Measurements from ENCODE around the gene AEBP1. TPM values are rescaled to one million over a fixed set of nuclear protein-coding genes. Genes with fewer than 3 reads are reported as not detected.

The AEBP1 gene
- total and polyA plus RNA-seq, 2 of the 4 experiments (the other 2 are of a cell fraction) = 1.1 to 5.7 TPM

GRCh38 chr7:44104860-44105771 is 971 bp downstream of the AEBP1 start:
- H2BK120ac ChIP-seq (ENCODE audit: low read depth, low read length) = peak overlapping the region; percentile 70
- H3K36me3 ChIP-seq (ENCODE audit: control insufficient read depth, insufficient read depth, low read length) = no peaks in the 10 kb centered on the region
- H3K4me3 ChIP-seq (ENCODE audit: insufficient read depth, low read depth, low read length) = no peak overlapping the region
- ChIA-PET CTCF (no interaction called here), POLR2A (ENCODE audit: unreplicated experiment) (interaction anchor here (0.5 kb wide), 1 partner anchor 16 kb away, joined by 3 read pairs; no protein-coding TSS in a partner anchor)
- H3K14ac ChIP-seq (replicated peaks; ENCODE audit: low read depth, low read length) = peak overlapping the region; percentile 77
- H3K18ac ChIP-seq (ENCODE audit: low read depth, low read length) = peak overlapping the region; percentile 42
- H2AFZ ChIP-seq (replicated peaks; ENCODE audit: low read length, poor library complexity) = peak overlapping the region; percentile 80
- H3K27me3 ChIP-seq (ENCODE audit: control insufficient read depth, insufficient read depth, low read length) = no peaks in the 10 kb centered on the region
- H3K4ac ChIP-seq (ENCODE audit: low read depth, low read length) = peak overlapping the region; percentile 85
- TF ChIP-seq RCOR1 (IDR thresholded peaks at IDR 0.05; ENCODE audit: insufficient replicate concordance, low read length) = no peak
- peak; percentile 91 for TF ChIP-seq CEBPB (IDR thresholded peaks at IDR 0.05; ENCODE audit: low read depth, low read length)
- no peaks in the 10 kb centered on the region for H3K9me3 ChIP-seq (ENCODE audit: control insufficient read depth, insufficient read depth, low read length)
- no TSS peak for BruUV-seq (replicated peaks)
- H4K8ac ChIP-seq (ENCODE audit: low read depth in 2 of 2, low read length in 2 of 2) = peak overlapping the region in 1 of 2 experiments; percentile 28; a peak in 2 of 4 replicates
- intact Hi-C loops (cut with micrococcal nuclease) (no loop called here), dilution Hi-C loops (cut with HindIII; ENCODE audit: low sequenced_read_pairs, unreplicated experiment) (no loop called here), in situ Hi-C loops (cut with MboI; ENCODE audit: low sequenced_read_pairs) (no loop called here)
- H4K5ac ChIP-seq (ENCODE audit: low read depth, low read length) = peak overlapping the region; percentile 19; the same call in 1 of the 2 replicates
- H3K23ac ChIP-seq (ENCODE audit: low read depth, low read length) = peak overlapping the region; percentile 45; the same call in 1 of the 2 replicates
- H2BK15ac ChIP-seq (ENCODE audit: low read depth, low read length) = peak overlapping the region; percentile 29; the same call in 1 of the 3 replicates
- H4K91ac ChIP-seq (ENCODE audit: insufficient read depth, low read depth, low read length) = peak overlapping the region; percentile 59
- H3K79me1 ChIP-seq (ENCODE audit: low read depth in 1 of 2, low read length in 2 of 2) = no peaks in the 10 kb centered on the region; a peak in 1 of 4 replicates
- H3K4me1 ChIP-seq (ENCODE audit: control insufficient read depth, insufficient read depth, low read length) = peaks cover 33% of the 10 kb centered on the region
- DNase-seq = peak; percentile 46
- H2AK5ac ChIP-seq (ENCODE audit: low read depth, low read length) = peak overlapping the region; percentile 87
- peak overlapping the region; percentile 13; the same call in 1 of the 2 replicates for H3K4me2 ChIP-seq (ENCODE audit: low read depth, low read length)
- ATAC-seq (ENCODE audit: low read depth) = peak; percentile 22
- no peaks in the 10 kb centered on the region for H4K20me1 ChIP-seq (ENCODE audit: insufficient read depth, low read length)
- no peak overlapping the region for H3K27ac ChIP-seq (ENCODE audit: insufficient read depth, low read length)
- H2AK9ac ChIP-seq (replicated peaks; ENCODE audit: low read depth, low read length, poor library complexity) = peak overlapping the region; percentile 94
- H3K56ac ChIP-seq (ENCODE audit: extremely low read depth, insufficient read depth, low read length) = 0 out of 2 replicates have a peak overlapping the region, but pooled peaks have one; percentile 4
- WGBS, 2 experiments (ENCODE audit: extremely low coverage in 2 of 2, insufficient read length in 1 of 2) = 39% methylated on average over 9 of the region's 28 CpGs; no CpG with 5 or more reads in 1 of the 2 experiments
- no peak overlapping the region for H3K9ac ChIP-seq (ENCODE audit: low read depth, low read length)
- H2BK20ac ChIP-seq (ENCODE audit: low read depth, low read length) = peak overlapping the region; percentile 86; the same call in 1 of the 2 replicates
- no peak overlapping the region for H2BK5ac ChIP-seq (ENCODE audit: low read depth, low read length, poor library complexity, severe bottlenecking)
- H3K9me1 ChIP-seq (ENCODE audit: insufficient read depth, low read length) = peaks cover 25% of the 10 kb centered on the region
